ENCODE results near the gene LTF. TPM values are rescaled to one million over a fixed set of nuclear protein-coding genes. Genes with fewer than 3 reads are reported as not detected.
"Not testable (repeated sequence)": the region's sequence is repeated elsewhere in the genome, so short reads cannot be mapped to it uniquely, and the experiment has no call there.

LTF gene
- total RNA-seq, 1 donor from 2014 or later = not detected

DNA sequence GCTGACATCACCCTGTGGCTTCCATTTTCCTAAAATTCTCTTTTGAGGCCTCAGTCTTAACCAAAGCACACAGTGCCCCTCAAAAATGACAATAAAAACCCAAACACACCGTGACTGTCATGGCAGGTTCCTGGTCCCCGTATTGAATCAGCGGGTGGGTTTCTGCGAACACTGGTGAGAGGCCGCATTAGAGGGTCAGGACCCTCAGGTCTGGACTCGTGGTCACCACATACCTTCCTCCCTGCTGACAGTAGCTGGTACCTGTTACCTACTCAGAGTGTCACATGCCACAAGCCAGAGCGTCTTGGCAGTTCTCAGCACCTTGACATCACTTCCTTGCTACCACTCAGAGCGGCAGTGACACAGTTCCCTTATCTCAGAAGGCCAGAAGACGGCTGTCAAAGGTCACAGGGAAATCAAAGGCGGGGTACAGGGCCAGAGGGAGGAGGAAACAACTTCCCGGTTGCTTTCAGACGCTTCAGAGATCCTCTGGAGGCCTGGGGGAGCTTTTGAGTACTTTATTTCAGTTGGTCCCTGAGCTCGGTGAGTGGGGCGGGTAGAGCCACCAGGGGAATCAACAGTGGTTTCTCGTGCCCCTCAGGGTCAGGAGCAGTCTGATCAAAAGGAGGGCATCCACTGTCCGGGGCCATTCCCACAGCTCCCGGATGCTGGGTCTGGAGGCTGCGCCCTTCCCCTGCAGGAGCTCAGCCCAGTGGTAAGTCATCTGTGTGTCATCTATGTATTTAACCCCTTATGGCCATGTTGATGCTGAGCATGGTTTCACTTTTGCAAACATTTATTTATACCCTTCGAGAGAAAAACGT, 57.7 kb downstream of the LTF start, which contains the start of the genes CCR5AS and CCRL2:
TSS of gene CCR5AS (minus strand) at position 279 of the 824 bp plus-strand sequence.
TSS of gene CCRL2 (plus strand) at position 472 of the 824 bp plus-strand sequence. CDS start 821 bp downstream, outside the sequence.
- Mint-ChIP-seq H3K4me1 (ENCODE audit: low read depth) (peaks cover 33% of the 10 kb centered on the region), H3K27me3 (ENCODE audit: low read depth) (peaks cover 2% of the 10 kb centered on the region), H3K4me3 (ENCODE audit: unreplicated experiment) (peak within 1 kb of the TSS; percentile 49), H3K9me3 (ENCODE audit: low read depth) (no peaks in the 10 kb centered on the region), H3K36me3 (ENCODE audit: low read depth) (no peaks in the 10 kb centered on the region), H3K27ac (ENCODE audit: unreplicated experiment) (no peak within 1 kb of the TSS)
- DNase-seq (ENCODE audit: low spot score) = no peak
- TF ChIP-seq, protein P1, sequence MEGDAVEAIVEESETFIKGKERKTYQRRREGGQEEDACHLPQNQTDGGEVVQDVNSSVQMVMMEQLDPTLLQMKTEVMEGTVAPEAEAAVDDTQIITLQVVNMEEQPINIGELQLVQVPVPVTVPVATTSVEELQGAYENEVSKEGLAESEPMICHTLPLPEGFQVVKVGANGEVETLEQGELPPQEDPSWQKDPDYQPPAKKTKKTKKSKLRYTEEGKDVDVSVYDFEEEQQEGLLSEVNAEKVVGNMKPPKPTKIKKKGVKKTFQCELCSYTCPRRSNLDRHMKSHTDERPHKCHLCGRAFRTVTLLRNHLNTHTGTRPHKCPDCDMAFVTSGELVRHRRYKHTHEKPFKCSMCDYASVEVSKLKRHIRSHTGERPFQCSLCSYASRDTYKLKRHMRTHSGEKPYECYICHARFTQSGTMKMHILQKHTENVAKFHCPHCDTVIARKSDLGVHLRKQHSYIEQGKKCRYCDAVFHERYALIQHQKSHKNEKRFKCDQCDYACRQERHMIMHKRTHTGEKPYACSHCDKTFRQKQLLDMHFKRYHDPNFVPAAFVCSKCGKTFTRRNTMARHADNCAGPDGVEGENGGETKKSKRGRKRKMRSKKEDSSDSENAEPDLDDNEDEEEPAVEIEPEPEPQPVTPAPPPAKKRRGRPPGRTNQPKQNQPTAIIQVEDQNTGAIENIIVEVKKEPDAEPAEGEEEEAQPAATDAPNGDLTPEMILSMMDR (IDR thresholded peaks at IDR 0.05) = no peak

DNA sequence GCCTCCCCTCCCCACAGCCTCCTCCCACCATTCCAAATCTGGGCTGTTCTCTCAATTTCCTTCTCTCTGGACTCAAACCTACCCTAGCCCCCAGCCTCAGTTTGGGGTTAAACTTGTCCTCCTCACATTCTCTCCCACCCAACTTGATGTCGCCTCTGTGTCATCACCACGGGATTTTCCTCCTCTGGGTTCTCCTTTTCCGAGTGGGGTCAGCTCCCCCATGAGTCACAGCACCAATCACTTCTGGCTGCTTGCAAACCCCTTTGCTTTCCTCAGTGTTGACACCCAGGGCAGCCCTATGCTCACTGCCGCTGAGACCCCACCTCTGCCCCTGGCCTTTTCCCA, 58.3 kb downstream of the LTF start:
- no peaks in the 10 kb centered on the region for H3K36me3 Mint-ChIP-seq (ENCODE audit: low read depth)
- H3K27ac Mint-ChIP-seq (ENCODE audit: unreplicated experiment) = no peak overlapping the region
- TF ChIP-seq, protein P1 (IDR thresholded peaks at IDR 0.05) = no peak
- no peak overlapping the region for H3K4me3 Mint-ChIP-seq (ENCODE audit: unreplicated experiment)
- peaks cover 2% of the 10 kb centered on the region for H3K27me3 Mint-ChIP-seq (ENCODE audit: low read depth)
- DNase-seq (ENCODE audit: low spot score) = no peak
- peaks cover 33% of the 10 kb centered on the region for H3K4me1 Mint-ChIP-seq (ENCODE audit: low read depth)
- H3K9me3 Mint-ChIP-seq (ENCODE audit: low read depth) = no peaks in the 10 kb centered on the region

DNA sequence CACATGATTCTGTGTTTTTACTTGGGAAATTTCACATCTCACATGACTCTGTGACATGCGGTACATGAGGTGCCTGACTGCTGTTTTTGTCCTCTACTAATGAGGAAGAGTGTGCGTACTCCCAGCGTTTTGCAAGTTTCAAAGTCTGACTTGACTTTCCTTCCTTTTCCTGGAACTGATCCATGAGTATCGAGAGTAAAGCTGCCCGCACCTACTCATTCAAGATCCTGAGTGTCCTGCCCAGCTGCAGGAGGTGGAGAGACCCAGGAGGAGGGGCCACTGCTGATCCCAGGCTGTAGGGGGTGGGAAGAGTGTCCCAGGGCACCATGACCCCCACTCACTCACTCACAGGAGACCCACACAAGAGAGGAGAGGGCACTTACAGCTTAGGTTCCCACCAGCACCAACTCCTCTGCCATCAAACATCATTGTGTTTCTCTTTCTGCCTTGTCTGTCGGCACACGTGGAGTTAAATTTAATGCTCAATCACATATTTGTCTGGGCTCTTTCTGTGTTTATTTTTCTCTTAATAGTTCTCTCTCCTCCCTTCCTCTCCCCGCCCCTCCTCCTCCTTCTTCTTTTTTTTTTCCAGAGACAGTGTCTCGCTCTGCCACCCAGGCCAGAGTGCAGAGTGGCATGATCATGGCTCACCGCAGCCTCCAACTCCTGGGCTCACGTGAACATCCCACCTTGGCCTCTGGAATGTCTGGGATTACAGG, 59.2 kb downstream of the LTF start:
- no peak for DNase-seq (ENCODE audit: low spot score)
- Mint-ChIP-seq H3K27ac (ENCODE audit: unreplicated experiment) (peak overlapping the region; percentile 27), H3K9me3 (ENCODE audit: low read depth) (no peaks in the 10 kb centered on the region), H3K4me3 (ENCODE audit: unreplicated experiment) (no peak overlapping the region), H3K36me3 (ENCODE audit: low read depth) (no peaks in the 10 kb centered on the region), H3K4me1 (ENCODE audit: low read depth) (peaks cover 33% of the 10 kb centered on the region), H3K27me3 (ENCODE audit: low read depth) (peaks cover 2% of the 10 kb centered on the region)
- TF ChIP-seq, protein P1 (IDR thresholded peaks at IDR 0.05) = no peak

DNA sequence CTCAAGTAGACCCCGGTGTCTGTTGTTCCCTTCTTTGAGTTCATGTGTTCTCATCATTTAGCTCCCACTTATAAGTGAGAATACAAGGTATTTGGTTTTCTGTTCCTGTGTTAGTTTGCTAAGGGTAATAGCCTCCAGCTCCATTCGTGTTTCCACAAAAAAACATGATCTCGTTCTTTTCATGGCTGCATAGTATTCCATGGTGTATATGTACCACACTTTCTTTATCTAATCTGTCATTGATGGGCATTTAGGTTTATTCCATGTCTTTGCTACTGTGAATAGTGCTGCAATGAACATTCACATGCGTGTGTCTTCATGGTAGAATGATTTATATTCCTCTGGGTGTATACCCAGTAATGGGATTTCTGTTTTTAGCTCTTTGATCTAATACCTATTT, 61.8 kb downstream of the LTF start:
- not testable (repeated sequence) for H3K9me3 Mint-ChIP-seq (ENCODE audit: low read depth); H3K4me3 Mint-ChIP-seq (ENCODE audit: unreplicated experiment); H3K27ac Mint-ChIP-seq (ENCODE audit: unreplicated experiment); H3K27me3 Mint-ChIP-seq (ENCODE audit: low read depth); H3K36me3 Mint-ChIP-seq (ENCODE audit: low read depth); DNase-seq (ENCODE audit: low spot score)
- H3K4me1 Mint-ChIP-seq (ENCODE audit: low read depth) = peaks cover 31% of the 10 kb centered on the region

DNA sequence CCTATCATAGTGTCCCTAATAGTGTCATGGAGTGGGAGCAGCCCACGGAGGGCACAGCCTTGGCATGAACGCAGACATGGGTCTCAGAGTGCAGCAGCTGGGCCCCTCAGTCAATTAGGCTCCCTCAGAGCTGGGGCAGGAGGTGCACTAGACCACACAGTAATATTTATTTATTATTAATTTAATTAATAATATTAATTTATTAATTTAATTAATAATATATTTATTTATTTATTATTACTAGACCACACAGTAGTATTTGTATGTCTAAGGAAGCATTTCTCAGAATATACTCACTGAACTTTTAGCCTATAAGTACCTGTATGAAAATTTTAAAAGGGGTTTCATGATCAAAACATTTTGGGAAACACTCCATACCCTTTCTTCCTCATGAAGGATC, 63.1 kb downstream of the LTF start:
- DNase-seq (ENCODE audit: low spot score) = no peak
- Mint-ChIP-seq H3K27ac (ENCODE audit: unreplicated experiment) (no peak overlapping the region), H3K4me1 (ENCODE audit: low read depth) (peaks cover 17% of the 10 kb centered on the region), H3K4me3 (ENCODE audit: unreplicated experiment) (no peak overlapping the region), H3K36me3 (ENCODE audit: low read depth) (no peaks in the 10 kb centered on the region), H3K9me3 (ENCODE audit: low read depth) (no peaks in the 10 kb centered on the region), H3K27me3 (ENCODE audit: low read depth) (peaks cover 2% of the 10 kb centered on the region)
- TF ChIP-seq, protein P1 (IDR thresholded peaks at IDR 0.05) = no peak
